ENCODE results near the gene WDR17.
A peak's percentile ranks its signal among the peaks of the same experiment; 100 is the strongest.

WDR17 gene

DNA sequence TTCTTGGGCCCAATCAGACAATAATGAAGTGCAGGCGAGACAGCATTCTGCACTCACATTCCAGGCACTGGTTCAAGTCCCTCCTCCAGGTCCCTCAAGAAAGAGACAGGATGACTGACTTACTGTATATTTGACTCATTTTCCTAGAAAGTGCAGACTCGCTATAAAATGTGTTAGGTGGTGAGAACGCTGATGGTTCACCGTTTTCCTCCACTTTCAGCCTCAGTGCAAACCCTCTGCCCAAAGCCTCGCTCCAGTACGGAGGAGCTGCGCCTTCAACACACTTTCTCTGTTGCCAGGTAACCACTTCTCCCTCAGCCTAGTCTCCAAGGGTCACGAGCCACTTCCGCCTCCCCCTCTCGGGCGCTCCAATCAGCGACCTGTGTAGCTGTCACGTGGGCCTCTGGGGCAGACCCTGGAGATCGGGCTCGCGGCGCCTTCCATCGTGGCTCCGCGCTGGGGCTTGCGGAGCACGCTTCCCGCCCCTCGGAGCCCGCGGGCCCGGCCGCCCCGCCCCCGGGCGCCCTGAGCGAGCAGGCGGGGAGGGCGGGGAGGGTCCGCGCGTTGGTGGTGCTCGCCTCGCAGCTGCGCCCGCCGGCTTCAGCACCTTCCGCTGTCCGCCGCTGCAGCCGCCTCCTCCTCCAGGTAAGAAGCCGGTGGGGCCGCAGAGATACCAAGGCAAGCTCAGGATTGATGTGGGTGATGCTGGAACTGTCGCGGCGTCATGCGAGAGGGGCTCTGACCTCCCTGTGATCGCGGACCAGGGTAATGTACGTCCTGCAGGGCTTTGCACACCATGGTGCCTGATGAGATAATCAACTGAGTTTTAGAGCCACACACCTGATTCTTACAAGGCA lies at the start of gene WDR17:
WDR17 (plus strand) TSS at position 407 of the 857 bp plus-strand sequence. CDS start 45,740 bp downstream, outside the sequence.
- peak; percentile 89 for DNase-seq

- DNase-seq = no peak
These were observed 49.0 kb upstream of the WDR17 start for GRCh38 chr4:176016601-176017000.

GRCh38 chr4:176020481-176021085 lies 45.1 kb upstream of the WDR17 start:
- DNase-seq = no peak

GRCh38 chr4:176030391-176030790 lies 35.2 kb upstream of the WDR17 start:
- no peak for DNase-seq

GRCh38 chr4:176031922-176032321 lies 33.7 kb upstream of the WDR17 start:
- DNase-seq = no peak

GRCh38 chr4:176032454-176032853 lies 33.2 kb upstream of the WDR17 start:
- no peak for DNase-seq

DNA sequence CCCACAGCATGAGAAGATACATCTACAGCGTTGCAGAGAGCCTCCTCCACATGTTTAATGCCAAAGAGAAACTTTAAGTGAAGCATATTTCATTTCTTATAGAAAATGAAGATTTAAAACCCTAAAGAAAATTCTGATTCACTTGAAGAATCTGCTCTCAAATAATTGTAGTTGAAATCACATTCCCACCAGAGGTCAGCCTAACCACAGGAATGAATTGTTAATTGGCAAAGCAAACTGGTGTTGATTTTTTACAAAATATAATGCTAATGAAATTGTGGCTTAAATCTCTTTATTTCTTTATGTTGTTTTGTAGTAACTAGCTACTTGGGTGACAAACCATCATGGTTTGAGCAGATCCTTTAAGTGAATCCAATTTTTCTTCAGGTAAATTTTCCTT lies 31.1 kb upstream of the WDR17 start:
- peak; percentile 22 for DNase-seq

DNA sequence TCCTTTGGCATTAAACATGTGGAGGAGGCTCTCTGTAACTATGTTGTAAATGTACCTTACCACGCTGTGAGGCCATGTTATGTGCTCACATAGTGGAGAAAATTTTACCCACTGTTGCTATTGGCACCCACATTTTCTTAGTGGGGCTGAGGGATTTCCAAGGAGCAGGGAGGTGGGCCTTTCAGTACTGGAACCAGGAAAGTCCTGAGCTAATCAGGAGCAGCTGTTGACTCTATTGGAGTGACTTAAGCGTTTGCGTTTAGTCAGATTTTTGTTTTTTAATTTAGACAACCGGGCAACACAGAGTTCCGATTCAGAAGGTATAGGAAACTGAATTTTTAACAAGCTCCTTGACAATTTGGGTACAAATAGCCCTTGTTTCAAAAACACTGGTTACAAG lies 30.7 kb upstream of the WDR17 start:
- no peak for DNase-seq

- DNase-seq = no peak
These were observed 28.9 kb upstream of the WDR17 start for GRCh38 chr4:176036585-176037205.

- no peak for DNase-seq
These were observed 26.9 kb upstream of the WDR17 start for GRCh38 chr4:176038789-176039188.

DNA sequence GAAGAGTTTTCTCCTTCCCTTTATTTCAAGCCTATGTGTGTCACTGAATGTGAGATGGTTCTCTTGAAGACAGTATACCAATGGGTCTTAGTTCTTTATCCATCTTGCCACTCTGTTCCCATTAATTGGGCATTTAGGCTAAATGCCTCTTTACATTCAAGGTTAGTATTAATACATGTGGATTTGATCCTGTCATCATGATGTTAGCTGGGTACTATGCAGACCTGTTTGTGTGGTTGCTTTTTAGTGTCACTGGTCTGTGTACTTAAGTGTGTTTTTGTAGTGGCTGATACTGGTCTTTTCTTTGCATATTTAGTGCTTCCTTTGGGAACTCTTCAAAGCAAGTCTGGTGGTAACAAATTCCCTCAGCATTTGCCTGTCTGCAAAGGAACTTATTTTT lies 23.4 kb upstream of the WDR17 start:
- DNase-seq = no peak

- DNase-seq = no peak
These were observed 21.6 kb upstream of the WDR17 start for GRCh38 chr4:176043838-176044588.

DNA sequence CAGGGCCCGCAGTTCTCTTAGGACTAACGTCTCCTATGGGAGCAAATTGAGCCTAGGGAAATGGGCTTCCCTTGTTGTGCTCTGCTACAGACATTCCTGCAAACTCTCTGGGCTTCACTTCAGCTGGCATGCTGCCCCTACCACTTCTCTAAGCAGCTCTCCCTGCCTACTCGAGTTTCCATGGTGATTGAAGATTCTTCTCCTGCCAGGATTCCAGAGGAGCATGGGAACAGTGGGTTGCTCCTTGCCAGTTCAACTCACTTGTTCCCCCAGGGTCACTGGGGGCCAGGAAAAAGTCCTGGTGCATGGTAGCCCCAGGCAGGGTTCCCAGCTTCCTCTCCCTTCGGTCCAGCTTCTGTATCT lies 21.1 kb upstream of the WDR17 start:
- DNase-seq = no peak

GRCh38 chr4:176048631-176049030 lies 17.0 kb upstream of the WDR17 start:
- DNase-seq = no peak

GRCh38 chr4:176052744-176053143 lies 12.9 kb upstream of the WDR17 start:
- no peak for DNase-seq

GRCh38 chr4:176053785-176054184 lies 11.9 kb upstream of the WDR17 start:
- no peak for DNase-seq

GRCh38 chr4:176054942-176055341 lies 10.7 kb upstream of the WDR17 start:
- DNase-seq = no peak

GRCh38 chr4:176063718-176064117 lies 1.9 kb upstream of the WDR17 start:
- DNase-seq = no peak

GRCh38 chr4:176064539-176064938 lies 1.1 kb upstream of the WDR17 start:
- DNase-seq = no peak

GRCh38 chr4:176066757-176067156 lies 1.1 kb downstream of the WDR17 start:
- no peak for DNase-seq

DNA sequence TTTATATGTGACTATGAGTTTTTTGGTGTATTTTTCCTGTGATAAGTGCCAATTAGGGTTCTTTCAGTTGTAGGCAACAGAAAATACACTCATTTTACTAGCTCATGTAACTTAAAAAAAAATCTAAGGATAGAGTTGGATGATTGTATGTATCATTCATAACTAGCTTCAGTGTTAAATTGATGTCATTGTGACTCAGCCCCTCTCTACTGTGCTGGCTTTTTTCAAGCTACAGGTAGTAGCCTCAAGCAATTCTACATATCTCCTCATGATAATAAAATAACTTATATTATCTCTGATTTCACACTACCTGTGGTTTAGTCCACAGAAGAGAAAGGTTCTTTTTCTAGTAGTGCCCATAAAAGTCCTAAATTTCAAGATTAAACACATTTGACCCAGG lies 11.9 kb downstream of the WDR17 start:
- DNase-seq = no peak

DNA sequence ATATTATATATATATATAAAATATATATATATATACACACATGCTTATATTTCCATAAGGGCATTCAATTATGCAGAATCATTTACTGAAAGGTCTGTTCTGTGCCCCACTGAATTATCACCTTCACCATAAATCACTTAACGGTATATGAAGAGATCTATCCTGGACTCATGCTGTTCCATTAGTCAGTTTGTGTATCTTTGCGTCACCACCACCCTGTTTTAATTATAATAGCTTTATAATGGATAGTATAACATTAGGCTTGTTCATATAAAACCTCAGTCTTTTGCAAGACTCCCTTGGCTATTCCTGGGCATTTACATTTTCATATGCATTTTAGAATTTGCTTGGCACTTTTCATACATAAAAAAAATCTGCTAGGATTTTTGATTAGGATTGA lies 19.1 kb downstream of the WDR17 start:
- DNase-seq = no peak

GRCh38 chr4:176090115-176090514 lies 24.5 kb downstream of the WDR17 start:
- DNase-seq = no peak

Data from activated CD4-positive, alpha-beta T cell treated with anti-CD3 and anti-CD28 coated beads, Interleukin-2, Interleukin-6, amounts not matched to agents 100 ng/mL and 50 ng/mL, durations not matched to agents 16 hours and 8 hours (primary cell).